ENCODE results near the gene P3H3.
A peak's percentile ranks its signal among the peaks of the same experiment; 100 is the strongest.

The P3H3 gene

DNA sequence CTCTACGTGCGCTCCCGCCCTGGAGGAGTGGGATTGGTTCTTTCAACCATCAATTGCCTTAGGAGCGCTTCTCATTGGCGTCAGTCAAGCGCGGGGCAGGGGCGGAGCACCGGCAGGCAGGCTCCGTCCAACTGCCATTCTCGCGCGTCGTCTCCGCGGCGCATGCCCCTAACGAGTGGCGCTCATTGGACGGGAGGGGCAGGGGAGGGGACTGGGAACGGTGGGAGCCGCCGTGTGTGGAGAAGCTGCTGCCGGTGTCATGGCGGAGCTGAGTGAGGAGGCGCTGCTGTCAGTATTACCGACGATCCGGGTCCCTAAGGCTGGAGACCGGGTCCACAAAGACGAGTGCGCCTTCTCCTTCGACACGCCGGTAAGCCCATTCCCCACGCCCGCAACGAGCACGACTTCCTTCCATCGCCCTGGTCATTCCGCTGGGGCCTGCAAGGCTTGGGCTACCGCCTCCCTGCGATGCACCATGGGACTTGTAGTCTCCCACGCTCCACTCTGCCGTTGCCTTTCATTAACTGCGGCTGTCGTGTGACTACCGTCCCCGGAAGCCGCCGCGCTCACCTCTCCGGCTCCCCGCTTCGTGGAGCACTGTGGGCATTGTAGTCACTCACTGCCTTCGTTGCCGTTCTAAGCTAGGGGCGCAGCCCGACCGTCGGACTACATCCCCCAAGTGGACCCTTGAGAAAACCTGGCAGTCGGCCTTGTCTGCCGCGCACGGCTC, 23.9 kb downstream of the P3H3 start, which contains the start of gene USP5:
TSS of gene USP5 (plus strand) at position 230 of the 730 bp plus-strand sequence. CDS start at position 260, 30 bp downstream.
- Histone ChIP-seq H3K9me3 (ENCODE audit: control insufficient read depth, low read depth, low read length) (no peaks in the 10 kb centered on the region), H3K9ac (ENCODE audit: low read length) (peak within 1 kb of the TSS; percentile 84), H3K4me1 (ENCODE audit: control insufficient read depth, low read depth, low read length) (peaks cover 4% of the 10 kb centered on the region), H3K4me3 (ENCODE audit: low read length) (peak within 1 kb of the TSS; percentile 85), H3K36me3 (ENCODE audit: control insufficient read depth, low read depth, low read length) (peaks cover 45% of the 10 kb centered on the region), H3K27ac (ENCODE audit: low read length) (peak within 1 kb of the TSS; percentile 78), H3K27me3 (ENCODE audit: control insufficient read depth, insufficient read depth, low read length) (no peaks in the 10 kb centered on the region)

DNA sequence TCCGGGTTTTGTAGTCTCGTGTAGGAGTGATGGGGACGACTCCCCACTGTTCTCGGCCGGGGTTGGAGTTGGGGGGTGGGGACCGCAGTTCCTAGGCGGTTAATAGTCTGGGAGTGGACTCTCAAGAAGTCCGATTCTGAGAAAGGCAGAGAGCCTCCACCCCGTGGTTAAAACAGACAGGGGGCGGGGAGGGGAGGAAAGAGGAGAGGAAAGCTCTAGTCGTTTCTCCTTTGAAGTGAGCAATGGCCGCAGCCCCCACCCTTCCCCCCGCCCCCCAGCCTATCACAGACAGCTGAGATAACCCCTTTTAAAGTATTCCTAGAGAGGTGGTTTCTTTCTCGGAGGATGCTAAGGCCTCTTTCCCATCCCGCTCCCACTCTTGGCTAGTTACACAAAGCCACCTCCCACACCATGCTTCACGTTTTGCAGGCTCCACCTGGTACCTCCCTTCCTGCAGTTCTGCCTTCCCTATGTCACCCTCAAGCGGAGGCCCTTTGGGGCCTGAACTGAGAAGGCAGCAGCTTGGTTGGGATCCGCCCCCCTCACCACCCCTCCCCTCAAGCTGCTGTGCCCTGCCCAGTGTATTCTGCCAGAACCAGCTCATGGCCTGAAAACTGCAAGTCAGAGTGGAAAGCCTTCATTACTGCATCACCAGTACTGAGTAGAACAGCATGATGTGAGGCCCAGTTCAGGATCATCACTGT, 24.6 kb downstream of the P3H3 start:
- H3K27ac ChIP-seq (ENCODE audit: low read length): no peak overlapping the region
- peak overlapping the region; percentile 57 for H3K9ac ChIP-seq (ENCODE audit: low read length)
- no peaks in the 10 kb centered on the region for H3K27me3 ChIP-seq (ENCODE audit: control insufficient read depth, insufficient read depth, low read length)
- H3K9me3 ChIP-seq (ENCODE audit: control insufficient read depth, low read depth, low read length): no peaks in the 10 kb centered on the region
- H3K4me3 ChIP-seq (ENCODE audit: low read length): peak overlapping the region; percentile 85
- H3K4me1 ChIP-seq (ENCODE audit: control insufficient read depth, low read depth, low read length): peaks cover 4% of the 10 kb centered on the region
- H3K36me3 ChIP-seq (ENCODE audit: control insufficient read depth, low read depth, low read length): peaks cover 45% of the 10 kb centered on the region

DNA sequence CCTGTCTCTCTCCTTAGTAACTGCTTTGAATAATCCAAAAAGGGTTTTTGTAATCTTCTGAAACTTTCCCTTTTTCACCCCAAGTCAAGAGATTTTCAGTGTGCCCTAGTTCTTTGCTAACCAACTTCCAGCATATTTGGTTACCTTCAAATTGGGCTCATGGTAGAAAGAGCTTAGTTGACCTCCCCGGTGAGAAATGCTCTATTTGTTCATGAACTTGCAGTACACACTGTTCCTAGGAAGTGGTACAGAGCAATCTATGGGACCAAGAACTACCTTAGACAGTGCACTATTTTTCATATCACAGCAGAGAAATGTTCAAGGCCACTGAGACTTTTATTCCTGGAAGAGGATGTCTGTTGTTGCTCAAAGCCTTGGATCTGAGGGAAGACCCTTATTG, 25.4 kb downstream of the P3H3 start:
- Histone ChIP-seq H3K27ac (ENCODE audit: low read length) (no peak overlapping the region), H3K9ac (ENCODE audit: low read length) (no peak overlapping the region), H3K36me3 (ENCODE audit: control insufficient read depth, low read depth, low read length) (peaks cover 46% of the 10 kb centered on the region), H3K27me3 (ENCODE audit: control insufficient read depth, insufficient read depth, low read length) (no peaks in the 10 kb centered on the region), H3K9me3 (ENCODE audit: control insufficient read depth, low read depth, low read length) (no peaks in the 10 kb centered on the region), H3K4me1 (ENCODE audit: control insufficient read depth, low read depth, low read length) (peaks cover 4% of the 10 kb centered on the region), H3K4me3 (ENCODE audit: low read length) (no peak overlapping the region)

DNA sequence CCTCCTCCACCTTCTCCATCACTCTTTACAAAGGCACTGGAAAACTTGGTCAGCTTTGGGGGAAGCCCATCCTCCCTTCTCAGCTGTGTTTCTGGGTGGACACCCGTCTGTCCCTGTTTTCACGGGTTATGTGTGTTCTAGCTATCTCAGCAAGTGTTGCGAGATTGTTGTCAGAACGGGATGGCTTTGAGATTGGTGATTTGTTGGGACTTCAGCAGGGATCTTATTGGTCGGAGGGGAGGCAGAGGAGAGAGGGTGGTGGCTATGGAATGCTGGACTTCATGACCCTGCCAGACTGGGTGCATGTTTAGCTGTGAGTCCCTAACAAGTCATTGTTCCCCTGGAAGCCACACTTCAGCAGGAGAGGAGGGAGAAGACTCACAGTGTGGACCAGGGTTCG, 25.8 kb downstream of the P3H3 start:
- H3K27me3 ChIP-seq (ENCODE audit: control insufficient read depth, insufficient read depth, low read length): no peaks in the 10 kb centered on the region
- H3K4me1 ChIP-seq (ENCODE audit: control insufficient read depth, low read depth, low read length): peaks cover 4% of the 10 kb centered on the region
- no peak overlapping the region for H3K4me3 ChIP-seq (ENCODE audit: low read length)
- peaks cover 42% of the 10 kb centered on the region for H3K36me3 ChIP-seq (ENCODE audit: control insufficient read depth, low read depth, low read length)
- no peak overlapping the region for H3K9ac ChIP-seq (ENCODE audit: low read length)
- no peaks in the 10 kb centered on the region for H3K9me3 ChIP-seq (ENCODE audit: control insufficient read depth, low read depth, low read length)
- H3K27ac ChIP-seq (ENCODE audit: low read length): no peak overlapping the region

DNA sequence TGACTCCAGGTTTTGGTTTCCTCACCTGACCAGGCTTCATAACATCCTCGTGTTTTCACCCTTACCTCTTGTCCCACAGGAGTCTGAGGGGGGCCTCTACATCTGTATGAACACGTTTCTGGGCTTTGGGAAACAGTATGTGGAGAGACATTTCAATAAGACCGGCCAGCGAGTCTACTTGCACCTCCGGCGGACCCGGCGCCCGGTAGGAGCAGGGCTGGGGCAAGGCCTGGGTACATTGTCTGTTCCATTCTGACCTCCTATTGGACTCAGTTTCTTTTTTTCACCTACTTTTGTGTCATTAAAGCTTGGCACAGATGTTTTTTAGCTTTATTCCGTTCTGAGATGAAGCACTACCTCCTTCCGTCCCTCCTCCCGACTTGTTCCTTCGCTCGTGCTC, 27.1 kb downstream of the P3H3 start:
- Histone ChIP-seq H3K9me3 (ENCODE audit: control insufficient read depth, low read depth, low read length) (no peaks in the 10 kb centered on the region), H3K27me3 (ENCODE audit: control insufficient read depth, insufficient read depth, low read length) (no peaks in the 10 kb centered on the region), H3K4me3 (ENCODE audit: low read length) (no peak overlapping the region), H3K9ac (ENCODE audit: low read length) (no peak overlapping the region), H3K36me3 (ENCODE audit: control insufficient read depth, low read depth, low read length) (peaks cover 38% of the 10 kb centered on the region), H3K4me1 (ENCODE audit: control insufficient read depth, low read depth, low read length) (peaks cover 4% of the 10 kb centered on the region), H3K27ac (ENCODE audit: low read length) (no peak overlapping the region)

DNA sequence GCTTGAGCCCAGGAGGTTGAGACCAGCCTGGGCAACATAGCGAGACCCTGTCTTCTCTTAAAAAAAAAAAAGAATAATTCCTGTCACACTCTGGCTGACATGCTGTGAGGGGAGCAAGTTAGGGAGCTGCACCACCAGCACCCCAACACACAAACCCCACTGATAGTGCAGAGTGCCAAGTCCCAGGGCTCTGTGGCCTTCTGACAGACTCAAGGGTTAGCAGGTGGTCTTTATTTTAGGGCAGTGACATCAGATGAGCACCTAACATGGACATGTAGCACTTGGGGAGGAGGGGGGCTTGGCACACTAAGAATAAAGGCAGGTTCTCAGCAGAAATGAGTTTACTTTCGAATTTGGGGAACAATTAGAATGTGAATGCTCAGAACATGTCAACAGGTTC, 30.6 kb downstream of the P3H3 start:
- H3K4me3 ChIP-seq (ENCODE audit: low read length): no peak overlapping the region
- H3K9ac ChIP-seq (ENCODE audit: low read length): no peak overlapping the region
- no peaks in the 10 kb centered on the region for H3K27me3 ChIP-seq (ENCODE audit: control insufficient read depth, insufficient read depth, low read length)
- no peak overlapping the region for H3K27ac ChIP-seq (ENCODE audit: low read length)
- H3K9me3 ChIP-seq (ENCODE audit: control insufficient read depth, low read depth, low read length): no peaks in the 10 kb centered on the region
- H3K36me3 ChIP-seq (ENCODE audit: control insufficient read depth, low read depth, low read length): peaks cover 69% of the 10 kb centered on the region
- H3K4me1 ChIP-seq (ENCODE audit: control insufficient read depth, low read depth, low read length): no peaks in the 10 kb centered on the region

DNA sequence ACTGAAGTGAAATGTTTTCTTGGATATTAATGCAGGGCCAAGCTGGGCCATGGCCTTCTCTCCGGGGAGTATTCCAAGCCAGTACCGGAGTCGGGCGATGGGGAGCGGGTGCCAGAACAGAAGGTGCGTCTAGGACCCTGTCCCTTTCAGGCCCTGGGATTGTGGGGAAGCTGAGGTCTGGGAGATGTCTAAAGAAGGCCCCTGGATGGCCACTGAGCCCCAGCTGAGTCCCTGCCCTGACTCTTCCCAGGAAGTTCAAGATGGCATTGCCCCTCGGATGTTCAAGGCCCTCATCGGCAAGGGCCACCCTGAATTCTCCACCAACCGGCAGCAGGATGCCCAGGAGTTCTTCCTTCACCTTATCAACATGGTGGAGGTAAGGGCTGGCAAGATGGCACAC, 31.9 kb downstream of the P3H3 start:
- no peak overlapping the region for H3K4me3 ChIP-seq (ENCODE audit: low read length)
- no peak overlapping the region for H3K27ac ChIP-seq (ENCODE audit: low read length)
- H3K27me3 ChIP-seq (ENCODE audit: control insufficient read depth, insufficient read depth, low read length): no peaks in the 10 kb centered on the region
- no peak overlapping the region for H3K9ac ChIP-seq (ENCODE audit: low read length)
- H3K9me3 ChIP-seq (ENCODE audit: control insufficient read depth, low read depth, low read length): no peaks in the 10 kb centered on the region
- peaks cover 78% of the 10 kb centered on the region for H3K36me3 ChIP-seq (ENCODE audit: control insufficient read depth, low read depth, low read length)
- H3K4me1 ChIP-seq (ENCODE audit: control insufficient read depth, low read depth, low read length): no peaks in the 10 kb centered on the region

DNA sequence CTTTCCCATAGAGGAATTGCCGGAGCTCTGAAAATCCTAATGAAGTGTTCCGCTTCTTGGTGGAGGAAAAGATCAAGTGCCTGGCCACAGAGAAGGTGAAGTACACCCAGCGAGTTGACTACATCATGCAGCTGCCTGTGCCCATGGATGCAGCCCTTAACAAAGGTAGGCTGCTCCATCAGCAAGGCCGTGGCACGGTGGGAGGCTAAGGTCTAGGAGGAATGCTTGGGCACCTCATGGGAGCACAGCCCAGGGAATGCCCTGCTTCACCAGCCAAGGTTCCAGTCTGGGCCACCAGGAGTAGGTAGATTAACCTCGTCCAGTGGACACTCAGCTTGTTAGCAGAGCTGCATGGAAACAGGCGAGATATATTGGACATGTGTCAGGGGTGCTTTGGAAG, 32.7 kb downstream of the P3H3 start:
- H3K9me3 ChIP-seq (ENCODE audit: control insufficient read depth, low read depth, low read length): no peaks in the 10 kb centered on the region
- no peak overlapping the region for H3K27ac ChIP-seq (ENCODE audit: low read length)
- H3K9ac ChIP-seq (ENCODE audit: low read length): no peak overlapping the region
- peaks cover 79% of the 10 kb centered on the region for H3K36me3 ChIP-seq (ENCODE audit: control insufficient read depth, low read depth, low read length)
- H3K4me3 ChIP-seq (ENCODE audit: low read length): no peak overlapping the region
- H3K4me1 ChIP-seq (ENCODE audit: control insufficient read depth, low read depth, low read length): peaks cover 5% of the 10 kb centered on the region
- H3K27me3 ChIP-seq (ENCODE audit: control insufficient read depth, insufficient read depth, low read length): no peaks in the 10 kb centered on the region

DNA sequence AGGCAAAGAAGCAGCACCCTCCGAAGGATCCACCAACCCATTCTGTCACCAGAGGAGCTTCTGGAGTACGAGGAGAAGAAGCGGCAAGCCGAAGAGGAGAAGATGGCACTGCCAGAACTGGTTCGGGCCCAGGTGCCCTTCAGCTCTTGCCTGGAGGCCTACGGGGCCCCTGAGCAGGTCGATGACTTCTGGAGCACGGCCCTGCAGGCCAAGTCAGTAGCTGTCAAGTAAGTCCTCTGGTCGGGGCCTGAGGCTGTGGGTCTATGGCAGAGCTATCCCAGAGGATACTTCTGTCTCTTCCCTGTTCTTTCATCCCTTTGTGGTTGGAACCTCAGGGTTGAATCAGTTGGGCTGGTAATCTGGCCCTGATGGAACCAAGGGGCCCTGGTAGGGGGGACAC, 33.2 kb downstream of the P3H3 start:
- H3K4me1 ChIP-seq (ENCODE audit: control insufficient read depth, low read depth, low read length): peaks cover 9% of the 10 kb centered on the region
- H3K27ac ChIP-seq (ENCODE audit: low read length): no peak overlapping the region
- no peak overlapping the region for H3K4me3 ChIP-seq (ENCODE audit: low read length)
- H3K9ac ChIP-seq (ENCODE audit: low read length): no peak overlapping the region
- no peaks in the 10 kb centered on the region for H3K9me3 ChIP-seq (ENCODE audit: control insufficient read depth, low read depth, low read length)
- H3K27me3 ChIP-seq (ENCODE audit: control insufficient read depth, insufficient read depth, low read length): no peaks in the 10 kb centered on the region
- H3K36me3 ChIP-seq (ENCODE audit: control insufficient read depth, low read depth, low read length): peaks cover 75% of the 10 kb centered on the region

DNA sequence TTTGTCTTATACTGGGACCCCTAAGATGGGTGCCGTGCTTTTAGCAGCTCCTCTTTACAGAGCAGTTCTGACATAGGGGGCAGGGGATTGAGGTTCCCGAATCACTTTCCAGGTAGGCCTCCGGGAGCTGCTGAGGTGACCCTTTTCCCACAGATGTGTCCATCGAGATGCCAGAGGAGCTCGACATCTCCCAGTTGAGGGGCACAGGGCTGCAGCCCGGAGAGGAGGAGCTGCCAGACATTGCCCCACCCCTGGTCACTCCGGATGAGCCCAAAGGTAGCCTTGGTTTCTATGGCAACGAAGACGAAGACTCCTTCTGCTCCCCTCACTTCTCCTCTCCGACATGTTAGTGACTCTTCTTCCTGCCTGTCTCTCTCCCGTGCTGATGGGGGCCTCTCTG, 34.8 kb downstream of the P3H3 start:
- H3K4me1 ChIP-seq (ENCODE audit: control insufficient read depth, low read depth, low read length): peaks cover 15% of the 10 kb centered on the region
- no peak overlapping the region for H3K27ac ChIP-seq (ENCODE audit: low read length)
- peaks cover 59% of the 10 kb centered on the region for H3K36me3 ChIP-seq (ENCODE audit: control insufficient read depth, low read depth, low read length)
- no peak overlapping the region for H3K9ac ChIP-seq (ENCODE audit: low read length)
- no peaks in the 10 kb centered on the region for H3K27me3 ChIP-seq (ENCODE audit: control insufficient read depth, insufficient read depth, low read length)
- H3K4me3 ChIP-seq (ENCODE audit: low read length): no peak overlapping the region
- no peaks in the 10 kb centered on the region for H3K9me3 ChIP-seq (ENCODE audit: control insufficient read depth, low read depth, low read length)

DNA sequence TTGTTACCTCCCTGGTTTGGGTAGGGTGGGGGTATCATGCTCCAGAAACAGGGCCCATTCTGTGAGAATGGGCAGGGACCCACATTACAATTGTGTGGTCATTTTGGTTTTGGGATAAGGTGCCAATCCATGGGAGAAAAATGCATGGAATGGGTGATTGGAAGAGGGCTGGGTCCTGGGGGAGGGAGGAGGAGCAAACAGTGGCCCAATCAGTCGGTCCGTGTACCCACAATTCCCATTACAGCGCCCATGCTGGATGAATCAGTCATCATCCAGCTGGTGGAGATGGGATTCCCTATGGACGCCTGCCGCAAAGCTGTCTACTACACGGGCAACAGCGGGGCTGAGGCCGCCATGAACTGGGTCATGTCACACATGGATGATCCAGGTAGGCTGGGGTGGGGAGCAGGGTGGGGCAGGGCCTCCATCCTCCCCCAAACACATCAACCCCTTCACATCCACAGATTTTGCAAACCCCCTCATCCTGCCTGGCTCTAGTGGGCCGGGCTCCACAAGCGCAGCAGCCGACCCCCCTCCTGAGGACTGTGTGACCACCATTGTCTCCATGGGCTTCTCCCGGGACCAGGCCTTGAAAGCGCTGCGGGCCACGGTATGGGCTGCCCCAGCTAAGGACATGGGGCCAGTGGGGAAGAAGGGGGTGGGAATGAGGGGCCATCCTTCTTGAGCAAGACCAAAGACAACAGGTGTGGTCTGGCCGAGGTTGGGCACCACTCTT, 35.5 kb downstream of the P3H3 start:
- Histone ChIP-seq H3K4me3 (ENCODE audit: low read length) (no peak overlapping the region), H3K27ac (ENCODE audit: low read length) (no peak overlapping the region), H3K9ac (ENCODE audit: low read length) (no peak overlapping the region), H3K27me3 (ENCODE audit: control insufficient read depth, insufficient read depth, low read length) (no peaks in the 10 kb centered on the region), H3K9me3 (ENCODE audit: control insufficient read depth, low read depth, low read length) (no peaks in the 10 kb centered on the region), H3K36me3 (ENCODE audit: control insufficient read depth, low read depth, low read length) (peaks cover 53% of the 10 kb centered on the region), H3K4me1 (ENCODE audit: control insufficient read depth, low read depth, low read length) (peaks cover 15% of the 10 kb centered on the region)

Data from iPS-18a (cell line).